Fibroblast of lung (primary cell): ENCODE data around the gene EFNB1. TPM values are rescaled to one million over a fixed set of nuclear protein-coding genes. Genes with fewer than 3 reads are reported as not detected.

Source experiments
- DNase-seq, 2 donors: peaks; one replicate each; pipeline versions ENCODE4 v3.0.0 to v3.0.0-alpha.2; 2010; ENCODE audit warnings: low read depth in 2 of 2
- H2AFZ ChIP-seq: 2 replicates; pipeline ENCODE4 v1.5.1; 2012; ENCODE audit warnings: low read length, control low read depth, inconsistent platforms
- H3K27ac ChIP-seq: 2 replicates; pipeline ENCODE4 v1.5.1; 2011; ENCODE audit warnings: low read length, control low read depth; ENCODE audit not compliant: insufficient read depth
- H3K27me3 ChIP-seq: 2 replicates; pipeline ENCODE4 v1.5.1; 2011; ENCODE audit warnings: mild to moderate bottlenecking, low read length; ENCODE audit not compliant: control insufficient read depth, insufficient read depth
- H3K36me3 ChIP-seq: 2 replicates; pipeline ENCODE4 v1.5.1; 2011; ENCODE audit warnings: low read length; ENCODE audit not compliant: control insufficient read depth, insufficient read depth
- H3K4me1 ChIP-seq: 2 replicates; pipeline ENCODE4 v1.5.1; 2011; ENCODE audit warnings: low read length; ENCODE audit not compliant: control insufficient read depth, insufficient read depth; ENCODE audit errors: extremely low read depth
- H3K4me2 ChIP-seq: 2 replicates; pipeline ENCODE4 v1.5.1; 2011; ENCODE audit warnings: low read length, control low read depth; ENCODE audit not compliant: insufficient read depth; ENCODE audit errors: extremely low read depth
- H3K4me3 ChIP-seq, 4 experiments: fragments of 200-600 bp in 1 of 4; sonication (generic) in 1 of 4; replicated peaks in 1 of 4; 2 replicates each; pipeline ENCODE4 v1.5.1; 2011 to 2016; ENCODE audit warnings: low read length in 4 of 4, low read depth in 3 of 4, mild to moderate bottlenecking in 3 of 4, control low read depth in 2 of 4, inconsistent platforms in 1 of 4, mixed read lengths in 1 of 4; ENCODE audit not compliant: insufficient read depth in 1 of 4; ENCODE audit errors: control extremely low read depth in 1 of 4
- H3K79me2 ChIP-seq: 2 replicates; pipeline ENCODE4 v1.5.1; 2012; ENCODE audit warnings: mild to moderate bottlenecking, low read length, inconsistent platforms; ENCODE audit not compliant: control insufficient read depth, insufficient read depth
- H3K9ac ChIP-seq: 2 replicates; pipeline ENCODE4 v1.5.1; 2011; ENCODE audit warnings: mild to moderate bottlenecking, low read length, control low read depth; ENCODE audit not compliant: insufficient read depth
- H3K9me3 ChIP-seq: 2 replicates; pipeline ENCODE4 v1.5.1; 2012; ENCODE audit warnings: low read depth, low read length; ENCODE audit not compliant: control insufficient read depth, insufficient read depth
- H4K20me1 ChIP-seq: 2 replicates; pipeline ENCODE4 v1.5.1; 2011; ENCODE audit warnings: low read length; ENCODE audit not compliant: control insufficient read depth, insufficient read depth; ENCODE audit errors: extremely low read depth
- EZH2 ChIP-seq: IDR thresholded peaks from 2 replicates; pipeline ENCODE4 v1.5.1; 2012; ENCODE audit warnings: low read length, control low read depth, mild to moderate bottlenecking; ENCODE audit errors: missing control alignments
- polyA plus RNA-seq, 2 donors: library from polyadenylated mRNA; depleted of rRNA in 1 of 2; stranded (reverse) in 1 of 2; unstranded in 1 of 2; fragments of >200 nt; gene quantifications; 2 replicates each; pipeline ENCODE4 v1.2.1, GENCODE V29; 2011 to 2012; ENCODE audit warnings: missing spikeins in 1 of 2
- total RNA-seq: library from RNA; depleted of rRNA; stranded (reverse); fragments of >200 nt; gene quantifications from 2 replicates; pipeline ENCODE4 v1.2.1, GENCODE V29; 2014
- TF ChIP-seq, protein P1 (sequence below), 2 donors: IDR thresholded peaks in 1 of 2; conservative IDR thresholded peaks in 1 of 2; 1 replicate in 1 of 2; 2 replicates in 1 of 2; pipeline ENCODE4 v1.5.1; 2011 to 2012; ENCODE audit warnings: low read length in 2 of 2, control low read depth in 1 of 2, inconsistent platforms in 1 of 2, low read depth in 1 of 2, mild to moderate bottlenecking in 1 of 2

The EFNB1 gene
- total and polyA plus RNA-seq, 2 donors (not counting 1 experiment from before 2014, with no cell fraction given) = 12.6 to 43.4 TPM

- Histone ChIP-seq H3K27me3 (no peaks in the 10 kb centered on the region), H3K36me3 (no peaks in the 10 kb centered on the region), H2AFZ (no peak overlapping the region), H3K4me1 (no peaks in the 10 kb centered on the region), H3K79me2 (peaks cover 18% of the 10 kb centered on the region), H3K9me3 (no peaks in the 10 kb centered on the region), H3K4me3 (no peak overlapping the region), H3K4me2 (no peak overlapping the region), H3K9ac (no peak overlapping the region), H3K27ac (no peak overlapping the region), H4K20me1 (no peaks in the 10 kb centered on the region)
- no peak for DNase-seq
- TF ChIP-seq, protein P1, sequence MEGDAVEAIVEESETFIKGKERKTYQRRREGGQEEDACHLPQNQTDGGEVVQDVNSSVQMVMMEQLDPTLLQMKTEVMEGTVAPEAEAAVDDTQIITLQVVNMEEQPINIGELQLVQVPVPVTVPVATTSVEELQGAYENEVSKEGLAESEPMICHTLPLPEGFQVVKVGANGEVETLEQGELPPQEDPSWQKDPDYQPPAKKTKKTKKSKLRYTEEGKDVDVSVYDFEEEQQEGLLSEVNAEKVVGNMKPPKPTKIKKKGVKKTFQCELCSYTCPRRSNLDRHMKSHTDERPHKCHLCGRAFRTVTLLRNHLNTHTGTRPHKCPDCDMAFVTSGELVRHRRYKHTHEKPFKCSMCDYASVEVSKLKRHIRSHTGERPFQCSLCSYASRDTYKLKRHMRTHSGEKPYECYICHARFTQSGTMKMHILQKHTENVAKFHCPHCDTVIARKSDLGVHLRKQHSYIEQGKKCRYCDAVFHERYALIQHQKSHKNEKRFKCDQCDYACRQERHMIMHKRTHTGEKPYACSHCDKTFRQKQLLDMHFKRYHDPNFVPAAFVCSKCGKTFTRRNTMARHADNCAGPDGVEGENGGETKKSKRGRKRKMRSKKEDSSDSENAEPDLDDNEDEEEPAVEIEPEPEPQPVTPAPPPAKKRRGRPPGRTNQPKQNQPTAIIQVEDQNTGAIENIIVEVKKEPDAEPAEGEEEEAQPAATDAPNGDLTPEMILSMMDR (conservative IDR thresholded peaks at IDR 0.05 in 1 of 2, IDR thresholded peaks at IDR 0.05 in 1 of 2; ENCODE audit: low read depth in 1 of 2, low read length in 2 of 2) = no peak
- TF ChIP-seq EZH2 = no peak
These were observed 5.7 kb downstream of the EFNB1 start for GRCh38 chrX:68834371-68835103.

- Histone ChIP-seq H3K9ac (no peak overlapping the region), H4K20me1 (no peaks in the 10 kb centered on the region), H2AFZ (no peak overlapping the region), H3K27me3 (no peaks in the 10 kb centered on the region), H3K27ac (no peak overlapping the region), H3K36me3 (no peaks in the 10 kb centered on the region), H3K79me2 (peaks cover 15% of the 10 kb centered on the region), H3K4me3 (no peak overlapping the region), H3K9me3 (no peaks in the 10 kb centered on the region), H3K4me1 (no peaks in the 10 kb centered on the region), H3K4me2 (no peak overlapping the region)
- DNase-seq = no peak
- TF ChIP-seq EZH2 = no peak
- TF ChIP-seq, protein P1 (conservative IDR thresholded peaks at IDR 0.05 in 1 of 2, IDR thresholded peaks at IDR 0.05 in 1 of 2; ENCODE audit: low read depth in 1 of 2, low read length in 2 of 2) = no peak
These were observed 6.3 kb downstream of the EFNB1 start for GRCh38 chrX:68835104-68835442.

- H3K27me3 ChIP-seq = no peaks in the 10 kb centered on the region
- no peak overlapping the region for H3K4me3 ChIP-seq
- H3K36me3 ChIP-seq = no peaks in the 10 kb centered on the region
- H3K79me2 ChIP-seq = peaks cover 12% of the 10 kb centered on the region
- no peak overlapping the region for H3K27ac ChIP-seq
- no peak for TF ChIP-seq EZH2
- TF ChIP-seq, protein P1 (conservative IDR thresholded peaks at IDR 0.05 in 1 of 2, IDR thresholded peaks at IDR 0.05 in 1 of 2; ENCODE audit: low read depth in 1 of 2, low read length in 2 of 2) = no peak
- no peak for DNase-seq
- H2AFZ ChIP-seq = no peak overlapping the region
- no peaks in the 10 kb centered on the region for H4K20me1 ChIP-seq
- no peak overlapping the region for H3K9ac ChIP-seq
- no peak overlapping the region for H3K4me2 ChIP-seq
- H3K4me1 ChIP-seq = no peaks in the 10 kb centered on the region
- H3K9me3 ChIP-seq = no peaks in the 10 kb centered on the region
These were observed 6.6 kb downstream of the EFNB1 start for GRCh38 chrX:68835468-68835867.
